GM21447 (cell line): Measurements from ENCODE around the gene CCL13.

Experiments used
- ATAC-seq: cut with Tn5 transposase; IDR thresholded peaks from one replicate; pipeline ENCODE4 v1.9.1; 2021; ENCODE audit not compliant: unreplicated experiment

The CCL13 gene

DNA sequence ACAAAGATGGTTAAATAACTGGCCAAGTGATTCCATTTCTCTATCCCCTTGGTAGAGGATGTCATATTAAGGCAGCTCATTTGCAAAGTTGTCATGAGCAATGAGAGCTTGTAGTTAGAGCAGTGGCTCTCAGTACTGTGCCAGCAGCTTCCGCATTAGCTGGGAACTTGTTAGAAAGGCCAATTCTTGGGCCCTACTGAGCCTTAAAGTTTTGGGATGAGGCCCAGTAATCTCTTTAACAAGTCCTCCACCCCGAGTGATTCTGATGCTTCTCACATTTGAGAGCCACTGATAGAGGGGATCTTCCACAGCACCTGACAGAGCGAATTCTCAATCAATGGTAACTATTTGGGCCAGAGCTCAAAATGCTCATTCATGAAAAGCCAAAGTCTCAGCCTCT lies 26.9 kb downstream of the CCL13 start:
- no peak for ATAC-seq

DNA sequence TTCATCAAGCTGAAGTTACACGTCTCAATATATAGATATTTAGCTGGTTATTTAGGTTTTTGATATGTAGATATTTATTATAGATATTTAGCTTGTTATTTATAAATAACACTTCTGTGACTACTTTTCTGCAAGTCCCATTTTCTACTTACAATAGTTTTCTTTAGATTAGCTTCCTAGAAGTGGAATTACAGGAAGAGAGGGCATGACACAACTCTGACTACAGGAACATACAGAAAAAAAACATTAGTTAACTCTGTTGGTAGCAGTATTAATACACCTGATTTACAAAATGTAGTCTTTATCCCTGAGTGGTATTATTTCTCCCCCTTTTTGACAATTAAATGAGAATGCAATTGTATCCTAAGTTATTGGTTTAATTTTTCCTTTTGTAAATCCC lies 28.0 kb downstream of the CCL13 start:
- no peak for ATAC-seq

DNA sequence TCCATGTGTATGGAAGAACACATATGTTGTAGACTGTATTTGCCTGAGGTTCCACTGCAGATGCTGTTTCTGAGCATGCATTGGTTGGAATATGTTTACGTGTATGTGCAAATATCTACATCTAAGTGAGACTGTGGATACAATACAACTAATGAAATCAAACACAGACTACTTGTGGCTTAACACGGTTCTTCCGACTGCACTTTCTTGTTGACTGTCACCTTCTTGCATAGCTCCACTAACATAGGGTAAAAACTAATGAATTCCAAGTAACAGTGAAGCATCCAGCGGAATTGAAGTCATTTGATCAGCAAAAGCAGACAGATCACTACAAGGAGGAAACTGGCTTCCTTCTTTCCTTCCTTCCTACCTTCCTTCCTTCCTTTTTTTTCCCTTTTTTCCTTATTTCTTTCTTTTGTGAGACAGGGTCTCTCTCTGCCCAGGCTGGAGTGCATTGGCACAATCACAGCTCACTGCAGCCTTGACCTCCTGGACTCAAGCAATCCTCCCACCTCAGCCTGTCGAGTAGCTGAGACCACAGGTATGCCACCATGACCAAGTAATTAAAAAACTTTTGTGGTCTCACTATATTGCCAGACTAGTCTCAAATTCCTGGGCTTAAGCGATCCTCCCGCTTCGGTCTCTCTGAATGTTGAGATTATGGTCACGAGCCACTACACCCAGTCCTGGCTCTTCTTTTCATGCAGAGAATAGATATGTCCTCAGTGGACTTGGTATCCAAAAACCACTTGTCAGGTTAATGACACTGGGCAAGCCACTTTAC lies 28.7 kb downstream of the CCL13 start:
- ATAC-seq = no peak

DNA sequence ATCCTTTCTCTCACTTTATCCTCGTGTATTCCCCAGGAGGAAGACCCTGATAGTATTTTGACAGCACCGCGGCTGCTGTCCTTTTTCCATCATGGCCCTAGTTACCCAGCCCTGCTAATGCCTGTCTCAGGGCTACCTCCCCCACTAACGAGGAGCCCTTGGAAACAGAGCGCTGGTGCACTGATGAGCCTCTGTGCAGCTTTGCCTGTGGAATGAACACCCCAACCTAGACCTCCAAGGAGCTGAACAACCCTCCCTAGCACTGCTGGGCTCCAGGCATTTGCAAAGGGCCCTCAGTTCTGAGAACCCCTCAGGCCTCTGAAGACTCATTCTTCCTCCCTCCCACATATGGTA lies 30.0 kb downstream of the CCL13 start:
- no peak for ATAC-seq

DNA sequence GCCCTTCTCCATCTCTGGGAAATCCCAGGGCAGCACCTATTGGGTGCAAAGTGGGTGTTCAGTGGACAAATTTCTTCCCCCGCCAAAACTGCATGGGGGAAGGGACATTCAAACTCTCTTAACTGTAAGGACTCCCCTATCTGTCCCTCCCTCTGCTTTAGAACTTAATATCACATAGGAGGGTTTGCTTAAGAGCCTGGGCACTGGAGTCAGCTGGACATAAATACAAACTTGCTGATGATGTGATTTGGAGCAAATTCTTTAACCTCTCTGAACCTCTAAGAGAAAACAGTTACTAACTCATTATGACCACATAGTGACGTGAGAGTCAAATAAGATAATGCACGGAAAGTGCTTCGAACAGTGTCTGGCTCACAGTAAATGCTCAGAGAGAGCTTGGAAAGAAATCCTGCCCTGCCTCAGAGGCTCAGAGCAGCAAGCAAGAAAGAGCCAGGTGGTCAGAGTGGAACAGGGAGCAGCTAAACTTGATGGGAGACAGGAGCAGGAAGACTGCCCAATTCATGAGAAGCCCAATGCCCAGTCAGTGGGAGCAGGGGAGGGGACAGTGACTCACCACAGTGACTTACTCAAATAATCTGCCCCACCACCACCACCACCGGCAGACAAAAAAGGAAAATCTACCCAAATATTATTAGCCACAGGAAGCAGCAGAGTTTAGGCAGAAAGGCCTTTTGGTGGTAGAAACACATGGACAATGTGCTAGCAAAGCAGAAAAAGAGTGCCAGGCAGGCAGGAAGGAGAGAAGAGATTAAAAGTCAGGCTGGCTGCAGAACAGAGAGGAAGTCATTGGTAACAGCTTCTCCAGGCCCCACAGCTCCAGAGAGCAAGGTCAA lies 30.6 kb downstream of the CCL13 start:
- no peak for ATAC-seq

DNA sequence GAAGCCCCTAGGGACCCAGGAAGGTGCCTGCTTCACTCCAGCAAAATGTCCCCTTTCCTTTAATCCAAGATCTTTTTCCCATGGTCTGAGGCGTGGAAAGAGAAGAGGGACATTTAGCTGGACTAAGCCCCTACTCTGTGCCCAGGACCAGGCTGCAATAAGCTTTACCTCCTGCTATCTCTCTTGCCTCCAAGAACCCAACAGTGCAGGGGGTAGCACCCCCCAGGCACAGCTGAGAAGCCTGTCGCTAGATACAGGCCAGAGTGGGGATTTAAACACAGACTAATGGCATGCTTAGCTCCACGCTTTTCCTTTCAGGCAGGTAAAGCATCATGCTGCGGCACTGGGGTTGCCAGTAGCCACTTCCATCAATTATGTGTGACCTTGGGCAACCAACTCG lies 31.3 kb downstream of the CCL13 start:
- no peak for ATAC-seq

DNA sequence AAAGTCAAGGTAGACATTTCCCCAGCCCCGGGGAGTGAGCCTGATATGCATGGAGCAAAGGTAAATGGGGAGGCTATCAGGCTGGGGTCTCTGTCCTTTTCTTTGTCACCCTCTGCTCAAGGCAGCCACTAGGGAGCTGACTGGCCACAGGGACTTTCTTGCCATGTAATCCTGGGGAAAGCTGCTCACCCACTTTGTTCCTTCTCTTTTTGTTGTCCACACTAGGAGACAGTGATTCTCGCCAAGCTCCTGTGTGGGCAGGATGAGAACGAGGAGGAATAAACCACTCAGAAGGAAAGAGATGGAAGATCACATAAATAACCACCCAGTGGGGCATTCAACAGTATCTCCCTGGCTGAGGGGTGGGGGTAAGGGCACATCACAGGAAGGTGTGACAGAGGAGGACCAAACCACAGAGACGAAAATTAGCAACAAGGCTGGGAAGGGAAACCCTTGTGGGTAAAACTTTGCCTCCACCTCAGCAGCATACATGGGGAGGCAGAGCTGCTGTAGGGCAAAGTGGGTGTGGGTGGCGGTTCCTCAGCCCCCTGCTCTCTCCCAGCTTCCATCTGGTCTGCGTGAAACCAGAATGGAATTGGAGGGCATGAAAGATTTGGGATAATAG lies 33.0 kb downstream of the CCL13 start:
- ATAC-seq = no peak

DNA sequence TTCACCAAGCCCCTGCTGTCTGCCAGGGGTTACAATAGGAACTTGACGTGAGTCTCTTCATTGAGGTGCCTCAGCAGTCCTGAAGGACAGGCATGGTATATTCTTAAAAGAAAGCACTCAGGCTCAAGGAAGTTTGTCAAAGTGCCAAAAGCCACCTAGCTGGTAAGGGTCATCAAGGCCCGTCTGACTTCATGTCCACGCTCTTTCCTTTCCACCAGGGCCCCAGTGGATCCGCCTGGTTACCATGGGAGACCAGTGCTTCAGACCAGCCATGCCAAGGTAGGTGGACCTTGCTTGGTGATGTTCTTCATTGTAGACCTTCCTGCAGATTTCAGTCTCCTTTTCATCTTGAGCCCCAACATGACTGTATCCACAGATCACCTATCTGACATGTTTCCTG lies 34.4 kb downstream of the CCL13 start:
- no peak for ATAC-seq

DNA sequence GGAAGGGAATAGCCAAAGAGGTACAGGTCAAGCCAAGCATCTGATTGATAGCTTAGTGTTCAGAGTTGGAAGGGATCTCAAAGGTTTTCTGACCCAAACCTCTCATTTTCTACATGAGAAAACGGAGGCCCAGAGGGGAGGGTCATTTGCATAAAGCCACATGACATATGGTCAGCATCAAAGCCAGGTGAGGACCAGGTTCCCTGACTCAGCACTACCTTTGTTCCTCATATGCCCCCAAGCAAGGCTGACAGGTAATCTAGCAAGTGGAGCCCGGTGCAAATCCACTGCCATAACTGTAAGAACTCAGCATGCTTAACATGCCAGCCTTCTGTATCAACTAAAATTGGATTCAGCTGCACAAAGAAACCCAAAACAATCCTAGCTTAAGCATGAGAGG lies 35.0 kb downstream of the CCL13 start:
- ATAC-seq = no peak

DNA sequence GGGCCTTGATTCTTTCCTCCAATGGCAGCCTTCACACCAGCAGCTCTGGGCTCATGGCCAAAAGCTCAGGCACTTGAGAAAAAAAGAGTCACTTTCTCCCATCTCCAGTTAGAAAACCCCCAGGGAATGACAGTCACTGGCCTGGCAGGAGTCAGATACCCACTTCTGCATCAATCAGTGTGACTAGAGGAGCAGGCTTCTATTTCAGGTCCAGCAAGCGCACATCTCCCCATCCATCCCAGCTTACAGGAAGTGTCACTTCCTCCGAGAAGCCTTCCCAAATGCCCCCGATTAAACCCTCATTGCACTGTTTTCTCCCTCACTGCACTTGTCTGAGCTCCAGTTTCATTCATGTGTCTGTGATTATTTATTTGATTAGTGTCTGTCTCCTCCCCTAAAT lies 37.1 kb downstream of the CCL13 start:
- no peak for ATAC-seq

DNA sequence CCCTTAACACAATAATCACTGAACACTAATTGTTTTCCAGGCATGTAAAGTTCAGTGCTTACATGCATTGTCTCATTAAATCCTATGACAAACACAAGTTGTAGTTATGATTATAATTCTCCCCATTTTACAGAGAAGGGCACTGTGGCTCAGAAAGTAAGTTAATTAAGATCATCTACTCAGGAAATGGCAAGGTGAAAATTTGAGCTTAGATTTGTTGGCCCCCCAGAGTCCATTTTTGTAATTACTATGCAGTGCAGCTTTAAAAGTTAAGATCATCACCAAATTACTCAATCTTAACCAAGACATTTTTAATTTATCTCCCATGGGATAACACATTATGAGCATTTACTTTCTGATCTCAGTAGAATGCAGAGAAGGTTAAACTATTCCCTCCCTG lies 41.0 kb downstream of the CCL13 start:
- ATAC-seq = no peak

DNA sequence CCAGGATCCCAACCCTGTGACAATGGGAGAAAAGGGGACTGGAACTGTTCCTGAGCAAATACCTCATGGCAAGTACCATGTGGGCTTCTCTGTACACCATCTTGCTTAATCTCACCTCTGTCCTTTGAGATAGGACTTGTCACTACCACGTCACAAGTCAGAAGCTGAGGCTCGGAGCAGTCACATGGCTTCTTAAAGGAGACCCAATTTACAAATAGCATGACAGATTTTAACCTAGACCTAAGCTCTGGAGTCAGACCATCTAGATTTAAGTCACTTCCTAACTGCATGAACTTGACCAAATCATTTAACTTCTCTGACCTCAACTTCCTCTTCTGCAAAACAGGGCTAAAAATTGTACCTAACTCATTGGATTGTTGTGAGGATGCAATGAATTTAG lies 42.7 kb downstream of the CCL13 start:
- no peak for ATAC-seq

DNA sequence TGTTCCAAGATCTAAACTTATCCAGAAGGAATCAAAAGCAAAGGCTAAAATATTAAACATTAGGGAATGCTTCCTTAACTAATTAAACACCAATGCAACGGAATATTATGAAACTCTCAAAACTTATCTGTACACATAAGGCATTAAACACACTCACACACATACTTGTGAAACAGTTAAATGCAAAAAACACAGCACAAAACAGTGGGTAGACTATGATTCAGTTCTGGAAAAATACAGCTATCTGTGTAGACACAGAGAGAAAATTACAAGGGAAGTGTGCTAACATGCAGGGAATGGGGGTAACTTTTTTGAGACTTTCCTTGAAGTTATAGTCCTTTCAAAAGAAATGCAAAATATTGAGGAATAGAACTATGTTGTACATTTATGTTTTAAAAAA lies 43.4 kb downstream of the CCL13 start:
- ATAC-seq = no peak

DNA sequence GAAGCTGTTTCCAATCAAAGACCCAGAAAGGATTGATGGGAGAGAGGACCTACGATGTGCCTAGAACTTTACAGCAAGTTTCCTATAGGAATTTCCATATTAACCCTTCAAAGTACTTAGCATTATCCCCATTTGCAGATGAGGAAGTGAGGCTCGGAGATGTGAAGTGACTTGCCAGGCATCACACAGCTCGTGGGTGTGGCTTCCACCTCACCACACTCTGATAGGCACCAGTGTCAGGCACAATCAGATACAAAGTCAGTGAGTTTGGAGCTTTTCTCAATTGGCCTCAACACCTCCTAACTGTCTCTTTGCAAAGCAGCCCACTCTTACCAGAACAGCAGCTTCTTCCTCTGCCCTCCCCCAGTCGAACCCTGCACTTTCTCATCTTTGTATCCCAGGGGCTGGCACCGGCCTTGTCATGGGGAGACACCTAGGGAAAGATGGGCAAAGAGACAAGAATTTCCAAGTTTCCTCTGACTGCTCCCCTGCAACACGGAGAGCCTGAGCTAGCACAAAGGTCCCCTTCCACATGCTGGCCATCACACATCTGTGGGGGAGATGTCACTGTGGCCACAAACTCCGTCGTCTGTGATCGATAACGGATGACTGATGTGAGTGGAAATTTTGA lies 44.1 kb downstream of the CCL13 start:
- ATAC-seq = no peak

DNA sequence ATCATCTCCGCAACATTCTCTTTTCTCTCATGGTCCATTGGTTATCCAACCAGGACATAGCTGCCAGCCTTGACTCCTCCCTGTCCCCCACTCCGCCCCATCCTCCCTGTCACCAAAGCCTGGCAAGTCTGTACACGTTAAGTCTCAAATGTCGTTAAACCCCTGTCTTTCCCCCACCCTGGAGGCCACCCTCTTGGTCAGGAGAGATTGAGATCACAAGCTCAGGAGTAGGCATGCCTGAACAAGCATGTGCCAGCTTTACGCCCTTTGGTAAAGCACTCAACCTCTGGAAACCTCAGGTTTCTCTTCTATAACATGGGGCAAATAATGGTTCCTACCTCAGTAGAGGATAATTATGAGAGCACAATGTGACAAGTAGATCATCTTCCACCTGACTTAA lies 44.9 kb downstream of the CCL13 start:
- ATAC-seq = no peak

DNA sequence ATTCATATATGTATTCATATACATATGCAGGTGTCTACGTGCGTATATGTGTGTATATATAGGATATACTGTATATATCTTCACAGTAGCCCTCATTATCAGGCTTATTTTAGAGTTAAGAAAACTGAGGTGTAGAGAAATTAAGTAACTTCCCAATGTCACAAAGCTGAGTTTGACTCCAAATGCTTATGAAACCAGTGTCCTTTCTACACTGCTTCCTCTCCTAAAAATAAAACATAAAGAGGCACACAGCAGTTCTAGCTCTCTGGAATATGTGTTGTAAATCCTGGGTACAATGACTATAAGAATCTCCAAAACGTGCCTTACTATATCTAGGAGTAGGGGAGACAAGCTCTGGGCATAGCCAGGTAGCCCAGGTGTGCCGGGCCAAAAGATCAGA lies 46.7 kb downstream of the CCL13 start:
- ATAC-seq = no peak

DNA sequence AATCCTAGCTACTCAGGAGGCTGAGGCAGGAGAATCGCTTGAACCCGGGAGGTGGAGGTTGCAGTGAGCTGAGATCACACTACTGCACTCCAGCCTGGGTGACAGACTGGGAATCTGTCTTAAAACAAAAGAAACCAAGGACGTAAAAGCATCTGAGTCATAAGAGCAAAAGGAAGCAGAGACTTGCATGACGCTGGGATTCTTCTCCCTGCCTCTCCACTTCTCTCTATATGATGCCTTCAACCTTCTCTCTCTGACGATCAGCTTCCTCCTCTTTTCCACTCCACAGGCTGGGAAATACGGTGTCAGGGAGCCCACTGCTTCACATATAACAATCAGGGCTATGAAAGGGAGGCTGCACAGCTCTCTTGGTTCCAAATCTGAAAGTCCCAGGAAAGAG lies 49.9 kb downstream of the CCL13 start:
- ATAC-seq = no peak
